Caco-2 (cell line): ENCODE results near the gene GJA9. TPM values are rescaled to one million over a fixed set of nuclear protein-coding genes. Genes with fewer than 3 reads are reported as not detected.

Source experiments
- BruUV-seq: library from RNA; stranded (reverse); fragments of 400-500 nt; replicated peaks from 2 replicates; lab custom pipeline; 2021; lab: Mats Ljungman, UMichigan
- CTCF ChIA-PET: fragments of 300-600 bp; sonication (Branson Sonifier 250); formaldehyde crosslinking; loops from one replicate; lab custom pipeline; 2022; ENCODE audit warnings: antibody characterized with exemption; lab: Charles Lee
- POLR2A ChIA-PET: fragments of 300-600 bp; sonication (Branson Sonifier 250); formaldehyde crosslinking; loops from one replicate; lab custom pipeline; 2022; ENCODE audit warnings: antibody characterized with exemption; lab: Charles Lee
- DNase-seq, 2 experiments: peaks; one replicate each; pipeline versions ENCODE4 v3.0.0 to v3.0.0-alpha.2; 2020 to 2022
- H3K27me3 ChIP-seq: replicated peaks from 2 replicates; pipeline ENCODE4 v1.6.0; 2011; ENCODE audit warnings: low read length; ENCODE audit not compliant: control insufficient read depth, insufficient read depth
- H3K36me3 ChIP-seq: 2 replicates; pipeline ENCODE4 v1.5.1; 2011; ENCODE audit warnings: low read length; ENCODE audit not compliant: control insufficient read depth, insufficient read depth
- H3K4me1 ChIP-seq: fragments of 250-450 bp; sonication (Bioruptor Pico); 2 replicates; pipeline ENCODE4 v1.5.1; 2020; ENCODE audit warnings: mild to moderate bottlenecking
- H3K4me3 ChIP-seq: 2 replicates; pipeline ENCODE4 v1.5.1; 2011; ENCODE audit warnings: low read depth, mild to moderate bottlenecking, control low read depth, low read length
- H3K9me3 ChIP-seq: fragments of 250-450 bp; sonication (Bioruptor Pico); 2 replicates; pipeline ENCODE4 v1.5.1; 2020; ENCODE audit warnings: mild to moderate bottlenecking, moderate library complexity
- H3K27ac Mint-ChIP-seq: one replicate; pipeline ENCODE4 v1.8.0; 2022; ENCODE audit warnings: mixed read lengths; ENCODE audit not compliant: unreplicated experiment
- H3K27me3 Mint-ChIP-seq: one replicate; pipeline ENCODE4 v1.8.0; 2022; ENCODE audit warnings: mixed read lengths; ENCODE audit not compliant: insufficient read depth, unreplicated experiment
- H3K36me3 Mint-ChIP-seq: one replicate; pipeline ENCODE4 v1.8.0; 2022; ENCODE audit warnings: mild to moderate bottlenecking, mixed read lengths; ENCODE audit not compliant: insufficient read depth, unreplicated experiment
- H3K4me1 Mint-ChIP-seq: one replicate; pipeline ENCODE4 v1.8.0; 2022; ENCODE audit warnings: low read depth, mixed read lengths; ENCODE audit not compliant: unreplicated experiment
- H3K4me3 Mint-ChIP-seq: one replicate; pipeline ENCODE4 v1.8.0; 2022; ENCODE audit warnings: mild to moderate bottlenecking, moderate library complexity, mixed read lengths; ENCODE audit not compliant: unreplicated experiment
- H3K9me3 Mint-ChIP-seq: one replicate; pipeline ENCODE4 v1.8.0; 2022; ENCODE audit warnings: mixed read lengths; ENCODE audit not compliant: unreplicated experiment
- intact Hi-C: fragments of 100-400 bp; cut with micrococcal nuclease; formaldehyde crosslinking; loops from one replicate; pipeline ENCODE4 v1.10.0; 2022; ENCODE audit not compliant: unreplicated experiment
- total RNA-seq: library from RNA; stranded (reverse); gene quantifications from 2 replicates; pipeline ENCODE4 v1.2.3, GENCODE V29; 2022
- TF ChIP-seq, protein P1 (sequence below), 2 experiments: fragments of 200-600 bp in 1 of 2; IDR thresholded peaks; 1 replicate in 1 of 2; 2 replicates in 1 of 2; pipeline versions ENCODE4 v1.5.1 to v1.8.0; 2011 to 2022; ENCODE audit warnings: antibody characterized with exemption in 1 of 2, control low read depth in 1 of 2, inconsistent platforms in 1 of 2, low read depth in 1 of 2, low read length in 1 of 2, mild to moderate bottlenecking in 1 of 2, moderate library complexity in 1 of 2; ENCODE audit not compliant: insufficient read depth in 1 of 2, severe bottlenecking in 1 of 2, unreplicated experiment in 1 of 2

Gene GJA9
- total RNA-seq, 1 experiment from 2014 or later, result not detected

DNA sequence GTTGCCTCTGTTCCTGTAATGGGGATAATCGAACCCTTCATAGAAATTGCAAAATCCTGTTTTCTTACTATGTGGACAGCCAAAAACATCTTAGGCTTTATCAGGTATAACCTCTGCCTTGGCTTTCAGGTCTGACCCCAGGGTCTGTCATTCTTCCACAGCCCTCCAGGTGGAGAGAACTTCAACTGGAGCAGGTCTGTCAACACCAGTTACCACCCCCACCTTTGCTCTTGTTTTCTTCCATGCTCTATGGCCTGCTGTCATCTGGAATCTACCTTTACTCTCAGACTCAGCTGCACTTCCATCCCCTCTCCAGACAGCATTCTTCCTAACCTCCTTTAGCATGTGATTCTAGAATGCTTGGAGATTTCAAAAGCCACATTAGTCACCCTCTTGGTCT is 10.4 kb upstream of the GJA9 start:
- Histone ChIP-seq H3K36me3 (no peaks in the 10 kb centered on the region), H3K4me3 (no peak overlapping the region), H3K4me1 (no peaks in the 10 kb centered on the region), H3K9me3 (no peaks in the 10 kb centered on the region), H3K27me3 (no peaks in the 10 kb centered on the region)
- intact Hi-C loops, result no loop called here
- Mint-ChIP-seq H3K4me3 (no peak overlapping the region), H3K27me3 (no peaks in the 10 kb centered on the region), H3K9me3 (no peaks in the 10 kb centered on the region), H3K4me1 (peaks cover 6% of the 10 kb centered on the region), H3K36me3 (no peaks in the 10 kb centered on the region), H3K27ac (no peak overlapping the region)
- POLR2A ChIA-PET, result no interaction called here
- peak; percentile 36 to 43 for DNase-seq
- TF ChIP-seq, protein P1, sequence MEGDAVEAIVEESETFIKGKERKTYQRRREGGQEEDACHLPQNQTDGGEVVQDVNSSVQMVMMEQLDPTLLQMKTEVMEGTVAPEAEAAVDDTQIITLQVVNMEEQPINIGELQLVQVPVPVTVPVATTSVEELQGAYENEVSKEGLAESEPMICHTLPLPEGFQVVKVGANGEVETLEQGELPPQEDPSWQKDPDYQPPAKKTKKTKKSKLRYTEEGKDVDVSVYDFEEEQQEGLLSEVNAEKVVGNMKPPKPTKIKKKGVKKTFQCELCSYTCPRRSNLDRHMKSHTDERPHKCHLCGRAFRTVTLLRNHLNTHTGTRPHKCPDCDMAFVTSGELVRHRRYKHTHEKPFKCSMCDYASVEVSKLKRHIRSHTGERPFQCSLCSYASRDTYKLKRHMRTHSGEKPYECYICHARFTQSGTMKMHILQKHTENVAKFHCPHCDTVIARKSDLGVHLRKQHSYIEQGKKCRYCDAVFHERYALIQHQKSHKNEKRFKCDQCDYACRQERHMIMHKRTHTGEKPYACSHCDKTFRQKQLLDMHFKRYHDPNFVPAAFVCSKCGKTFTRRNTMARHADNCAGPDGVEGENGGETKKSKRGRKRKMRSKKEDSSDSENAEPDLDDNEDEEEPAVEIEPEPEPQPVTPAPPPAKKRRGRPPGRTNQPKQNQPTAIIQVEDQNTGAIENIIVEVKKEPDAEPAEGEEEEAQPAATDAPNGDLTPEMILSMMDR (IDR thresholded peaks at IDR 0.05; ENCODE audit: insufficient read depth in 1 of 2, low read depth in 1 of 2, low read length in 1 of 2, severe bottlenecking in 1 of 2, unreplicated experiment in 1 of 2), result peak in 1 of 2 experiments; percentile 32
- BruUV-seq, result no TSS peak
- CTCF ChIA-PET, result interaction anchor here (0.7 kb wide), 1 partner anchor 107 kb away, joined by 5 read pairs; no protein-coding TSS in a partner anchor

DNA sequence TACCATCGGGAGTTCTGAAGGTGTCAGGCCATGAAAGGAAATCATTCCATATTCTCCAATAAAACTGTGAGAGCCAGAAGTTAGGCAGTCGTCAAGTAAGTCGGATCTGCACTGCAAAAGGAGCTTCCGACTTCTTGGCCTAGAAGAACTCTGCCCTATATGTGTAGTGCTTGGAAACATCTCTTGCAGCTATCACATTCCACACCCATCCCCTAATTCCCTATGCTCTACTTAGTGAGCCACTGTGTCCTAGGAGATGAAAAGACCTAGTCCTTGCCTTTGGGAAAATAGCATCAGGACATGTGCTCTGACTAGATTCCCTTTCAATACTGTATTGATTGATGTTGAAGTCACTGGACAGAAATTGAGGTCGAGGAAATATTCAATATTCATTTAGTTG is 8.2 kb upstream of the GJA9 start:
- BruUV-seq, result no TSS peak
- POLR2A ChIA-PET, result no interaction called here
- peaks cover 6% of the 10 kb centered on the region for H3K4me1 Mint-ChIP-seq
- H3K9me3 ChIP-seq, result no peaks in the 10 kb centered on the region
- no peak for DNase-seq
- TF ChIP-seq, protein P1 (IDR thresholded peaks at IDR 0.05; ENCODE audit: insufficient read depth in 1 of 2, low read depth in 1 of 2, low read length in 1 of 2, severe bottlenecking in 1 of 2, unreplicated experiment in 1 of 2), result no peak
- CTCF ChIA-PET, result no interaction called here
- intact Hi-C loops, result no loop called here
- no peaks in the 10 kb centered on the region for H3K27me3 ChIP-seq
- no peak overlapping the region for H3K4me3 Mint-ChIP-seq
- no peaks in the 10 kb centered on the region for H3K4me1 ChIP-seq
- H3K27me3 Mint-ChIP-seq, result no peaks in the 10 kb centered on the region
- H3K36me3 ChIP-seq, result no peaks in the 10 kb centered on the region
- no peaks in the 10 kb centered on the region for H3K9me3 Mint-ChIP-seq
- no peak overlapping the region for H3K27ac Mint-ChIP-seq
- no peak overlapping the region for H3K4me3 ChIP-seq
- H3K36me3 Mint-ChIP-seq, result no peaks in the 10 kb centered on the region

DNA sequence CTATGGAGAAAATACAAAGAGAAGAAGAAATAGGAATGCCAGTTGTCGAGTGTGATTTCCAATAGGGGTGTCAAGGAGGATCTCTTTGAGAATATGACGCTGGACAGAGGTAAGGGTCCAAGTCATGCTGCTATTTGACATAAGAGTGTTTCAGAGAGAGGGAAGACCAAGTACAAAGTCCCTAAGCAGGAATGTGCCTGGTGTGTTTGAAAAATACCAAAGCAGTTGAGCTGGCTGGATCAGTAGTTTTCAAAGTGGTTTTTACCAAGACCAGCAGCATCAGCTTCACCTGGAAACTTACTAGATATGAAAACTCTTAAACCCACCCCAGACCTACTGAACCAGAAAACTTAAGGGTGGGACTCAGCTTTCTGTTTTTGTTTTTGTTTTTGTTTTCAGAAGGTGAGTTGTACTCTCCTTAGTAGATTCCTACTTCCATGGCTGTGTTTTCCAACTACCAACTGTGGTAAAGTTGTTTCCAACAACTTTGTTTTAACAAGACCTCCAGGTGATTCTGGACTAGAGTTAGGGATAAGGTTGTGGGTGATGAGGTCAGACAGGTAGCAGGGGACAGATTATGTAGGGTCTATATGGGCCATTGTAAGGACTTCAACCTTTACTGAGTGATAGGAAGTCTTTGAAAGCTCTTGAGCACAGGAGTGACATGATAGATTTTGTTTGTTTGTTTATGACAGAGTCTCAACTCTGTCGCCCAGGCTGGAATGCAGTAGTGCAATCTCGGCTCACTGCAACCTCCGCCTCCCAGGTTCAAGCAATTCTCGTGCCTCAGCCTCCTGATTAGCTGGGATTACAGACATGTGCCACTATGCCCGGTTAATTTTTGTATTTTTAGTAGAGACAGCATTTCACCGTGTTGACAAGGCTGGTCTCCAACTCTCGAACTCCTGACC is 7.3 kb upstream of the GJA9 start:
- H3K27me3 ChIP-seq, result no peaks in the 10 kb centered on the region
- BruUV-seq, result no TSS peak
- H3K36me3 ChIP-seq, result no peaks in the 10 kb centered on the region
- Mint-ChIP-seq H3K27ac (no peak overlapping the region), H3K4me3 (no peak overlapping the region), H3K36me3 (no peaks in the 10 kb centered on the region), H3K4me1 (peaks cover 6% of the 10 kb centered on the region), H3K9me3 (no peaks in the 10 kb centered on the region), H3K27me3 (no peaks in the 10 kb centered on the region)
- ChIA-PET POLR2A (no interaction called here), CTCF (interaction anchor here (0.6 kb wide), 1 partner anchor 972 kb away, joined by 3 read pairs; no protein-coding TSS in a partner anchor)
- TF ChIP-seq, protein P1 (IDR thresholded peaks at IDR 0.05; ENCODE audit: insufficient read depth in 1 of 2, low read depth in 1 of 2, low read length in 1 of 2, severe bottlenecking in 1 of 2, unreplicated experiment in 1 of 2), result no peak
- H3K4me3 ChIP-seq, result no peak overlapping the region
- DNase-seq, result no peak
- intact Hi-C loops, result no loop called here
- H3K9me3 ChIP-seq, result no peaks in the 10 kb centered on the region
- H3K4me1 ChIP-seq, result no peaks in the 10 kb centered on the region
